Iris pigment epithelial cell (primary cell): ENCODE measurements around the gene GDPD3.
"Not testable (repeated sequence)": the region's sequence is repeated elsewhere in the genome, so short reads cannot be mapped to it uniquely, and the experiment has no call there.

ENCODE experiments used
- DNase-seq: peaks from one replicate; pipeline ENCODE4 v3.0.0-alpha.2; 2011; ENCODE audit warnings: low read depth

The GDPD3 gene

GRCh38 chr16:30122604-30123160 lies 9.3 kb upstream of the GDPD3 start:
- no peak for DNase-seq

- DNase-seq, result peak; percentile 6
Measured at GRCh38 chr16:30121741-30122571, 8.6 kb upstream of the GDPD3 start.

- DNase-seq, result no peak
Measured at GRCh38 chr16:30120340-30121105, 7.2 kb upstream of the GDPD3 start.

GRCh38 chr16:30119428-30119827 lies 6.1 kb upstream of the GDPD3 start:
- DNase-seq, result no peak

GRCh38 chr16:30117768-30118167 lies 4.4 kb upstream of the GDPD3 start:
- DNase-seq, result no peak

- no peak for DNase-seq
Measured at GRCh38 chr16:30116291-30117207, 3.2 kb upstream of the GDPD3 start.

GRCh38 chr16:30115238-30115637 lies 1.9 kb upstream of the GDPD3 start:
- no peak for DNase-seq

GRCh38 chr16:30114833-30115232 lies 1.5 kb upstream of the GDPD3 start:
- DNase-seq, result not testable (repeated sequence)

GRCh38 chr16:30114411-30114810 lies 1.1 kb upstream of the GDPD3 start:
- DNase-seq, result no peak

GRCh38 chr16:30113711-30114333 lies 485 bp upstream of the GDPD3 start:
- no peak for DNase-seq

- peak; percentile 55 for DNase-seq
Measured at GRCh38 chr16:30112197-30113030, 923 bp downstream of the GDPD3 start.

- peak; percentile 30 for DNase-seq
Measured at GRCh38 chr16:30110661-30111060, 2.7 kb downstream of the GDPD3 start.

- no peak for DNase-seq
Measured at GRCh38 chr16:30108059-30108850, 5.1 kb downstream of the GDPD3 start.

GRCh38 chr16:30104492-30104891 lies 8.8 kb downstream of the GDPD3 start:
- no peak for DNase-seq

GRCh38 chr16:30104090-30104489 lies 9.2 kb downstream of the GDPD3 start:
- peak; percentile 24 for DNase-seq

- no peak for DNase-seq
Measured at GRCh38 chr16:30096862-30097563, 16.3 kb downstream of the GDPD3 start.

GRCh38 chr16:30096105-30096861 lies 17.1 kb downstream of the GDPD3 start, which contains the start of gene YPEL3:
YPEL3 (minus strand) TSS chr16:30096213; CDS start chr16:30095482, 731 bp downstream.
- DNase-seq, result peak; percentile 91
